Ovary (tissue), 3 donors: ENCODE data around the gene CTSV.

Experiments
- CTCF ChIP-seq, 3 donors: fragments of 450-650 bp in 2 of 3; fragments of 200-600 bp in 1 of 3; IDR thresholded peaks; one replicate each; pipeline versions ENCODE4 v1.5.1 to v1.8.0; 2016 to 2022; ENCODE audit warnings: antibody characterized with exemption in 3 of 3, mild to moderate bottlenecking in 1 of 3
- EP300 ChIP-seq: sonication (generic); formaldehyde crosslinking; IDR thresholded peaks from one replicate; pipeline ENCODE4 v1.6.1; 2017; ENCODE audit warnings: antibody characterized with exemption
- donor health status: DM: no; HTN: no; CAD: no.

GRCh38 chr9:97052735-97053134 is 13.8 kb upstream of the CTSV start:
- TF ChIP-seq CTCF (IDR thresholded peaks at IDR 0.05) (no peak), EP300 (no peak)
